HEK293T (cell line): Measurements from ENCODE around the gene ACSF3.

Source experiments
- FOXM1 ChIP-seq: fragments of 450-650 bp; IDR thresholded peaks from 2 replicates; pipeline ENCODE4 v1.6.1; 2017; ENCODE audit warnings: mild to moderate bottlenecking, borderline replicate concordance
- SP1 ChIP-seq: fragments of 450-650 bp; IDR thresholded peaks from 2 replicates; pipeline ENCODE4 v1.6.1; 2017
- ZNF384 ChIP-seq: fragments of 450-650 bp; IDR thresholded peaks from 2 replicates; pipeline ENCODE4 v1.6.1; 2016
- TF ChIP-seq, protein P1 (sequence below): fragments of 450-650 bp; IDR thresholded peaks from 2 replicates; pipeline ENCODE4 v1.6.1; 2016

GRCh38 chr16:89170346-89171215, 76.9 kb downstream of the ACSF3 start:
- TF ChIP-seq SP1: no peak
- no peak for TF ChIP-seq FOXM1
- TF ChIP-seq, protein P1, sequence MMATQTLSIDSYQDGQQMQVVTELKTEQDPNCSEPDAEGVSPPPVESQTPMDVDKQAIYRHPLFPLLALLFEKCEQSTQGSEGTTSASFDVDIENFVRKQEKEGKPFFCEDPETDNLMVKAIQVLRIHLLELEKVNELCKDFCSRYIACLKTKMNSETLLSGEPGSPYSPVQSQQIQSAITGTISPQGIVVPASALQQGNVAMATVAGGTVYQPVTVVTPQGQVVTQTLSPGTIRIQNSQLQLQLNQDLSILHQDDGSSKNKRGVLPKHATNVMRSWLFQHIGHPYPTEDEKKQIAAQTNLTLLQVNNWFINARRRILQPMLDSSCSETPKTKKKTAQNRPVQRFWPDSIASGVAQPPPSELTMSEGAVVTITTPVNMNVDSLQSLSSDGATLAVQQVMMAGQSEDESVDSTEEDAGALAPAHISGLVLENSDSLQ: no peak
- no peak for TF ChIP-seq ZNF384
